Esophagus squamous epithelium (tissue), 4 donors: Measurements from ENCODE around the gene ANKRD9.

Source experiments
- POLR2A ChIP-seq, 4 donors: fragments of 450-650 bp; IDR thresholded peaks; one replicate each; pipeline ENCODE4 v1.6.1; 2017; ENCODE audit warnings: antibody characterized with exemption in 4 of 4, mild to moderate bottlenecking in 4 of 4, moderate library complexity in 3 of 4
- TF ChIP-seq, protein P1 (sequence below), 6 experiments: fragments of 450-650 bp in 4 of 6; fragments of 200-600 bp in 2 of 6; sonication (generic) in 2 of 6; IDR thresholded peaks; one replicate each; pipeline ENCODE4 v1.5.1; 2016 to 2019; ENCODE audit warnings: antibody characterized with exemption in 6 of 6, mild to moderate bottlenecking in 4 of 6, moderate library complexity in 4 of 6

GRCh38 chr14:102511538-102511937, 2.0 kb upstream of the ANKRD9 start:
- TF ChIP-seq, protein P1, sequence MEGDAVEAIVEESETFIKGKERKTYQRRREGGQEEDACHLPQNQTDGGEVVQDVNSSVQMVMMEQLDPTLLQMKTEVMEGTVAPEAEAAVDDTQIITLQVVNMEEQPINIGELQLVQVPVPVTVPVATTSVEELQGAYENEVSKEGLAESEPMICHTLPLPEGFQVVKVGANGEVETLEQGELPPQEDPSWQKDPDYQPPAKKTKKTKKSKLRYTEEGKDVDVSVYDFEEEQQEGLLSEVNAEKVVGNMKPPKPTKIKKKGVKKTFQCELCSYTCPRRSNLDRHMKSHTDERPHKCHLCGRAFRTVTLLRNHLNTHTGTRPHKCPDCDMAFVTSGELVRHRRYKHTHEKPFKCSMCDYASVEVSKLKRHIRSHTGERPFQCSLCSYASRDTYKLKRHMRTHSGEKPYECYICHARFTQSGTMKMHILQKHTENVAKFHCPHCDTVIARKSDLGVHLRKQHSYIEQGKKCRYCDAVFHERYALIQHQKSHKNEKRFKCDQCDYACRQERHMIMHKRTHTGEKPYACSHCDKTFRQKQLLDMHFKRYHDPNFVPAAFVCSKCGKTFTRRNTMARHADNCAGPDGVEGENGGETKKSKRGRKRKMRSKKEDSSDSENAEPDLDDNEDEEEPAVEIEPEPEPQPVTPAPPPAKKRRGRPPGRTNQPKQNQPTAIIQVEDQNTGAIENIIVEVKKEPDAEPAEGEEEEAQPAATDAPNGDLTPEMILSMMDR (IDR thresholded peaks at IDR 0.05), result no peak
- no peak for TF ChIP-seq POLR2A (IDR thresholded peaks at IDR 0.05)
